Measurements from ENCODE around the gene SPOCK1. TPM values are rescaled to one million over a fixed set of nuclear protein-coding genes. Genes with fewer than 3 reads are reported as not detected.

The SPOCK1 gene
- total and polyA plus RNA-seq, 2 of the 13 experiments (the other 11 are each of a cell fraction or from before 2014, with no cell fraction given): 0.18 to 0.29 TPM

GRCh38 chr5:137236252-137236651 is 262.9 kb downstream of the SPOCK1 start:
- no TSS peak for BruUV-seq (replicated peaks)
- Histone ChIP-seq H3K27me3 (ENCODE audit: control insufficient read depth in 1 of 2, insufficient read depth in 2 of 2, low read length in 2 of 2) (no peaks in the 10 kb centered on the region), H2AFZ (ENCODE audit: low read length) (no peak overlapping the region), H3K36me3 (replicated peaks in 1 of 2; ENCODE audit: control insufficient read depth in 1 of 2, insufficient read depth in 2 of 2, low read length in 2 of 2) (no peaks in the 10 kb centered on the region), H3K79me2 (ENCODE audit: insufficient read depth, low read length) (no peaks in the 10 kb centered on the region), H3K9ac (ENCODE audit: insufficient read depth, low read depth, low read length) (no peak overlapping the region), H4K20me1 (ENCODE audit: insufficient read depth, low read length) (no peaks in the 10 kb centered on the region), H3K4me2 (ENCODE audit: low read depth, low read length) (no peak overlapping the region), H3K27ac (ENCODE audit: extremely low read length, insufficient read depth, low read length) (no peak overlapping the region), H3K9me3 (ENCODE audit: low read length) (no peaks in the 10 kb centered on the region), H3K4me1 (ENCODE audit: insufficient read depth, low read length) (no peaks in the 10 kb centered on the region), H3K4me3 (replicated peaks in 1 of 3; ENCODE audit: insufficient read depth in 1 of 3, low read depth in 2 of 3, low read length in 3 of 3) (no peak overlapping the region)
- POLR2A ChIA-PET: no interaction called here
- WGBS (ENCODE audit: low lambda C conversion rate): 0% methylated on average over 2 of the region's 2 CpGs
- intact Hi-C loops (cut with micrococcal nuclease; ENCODE audit: unreplicated experiment) (no loop called here), in situ Hi-C loops (cut with HindIII; ENCODE audit: extremely low pct_ligation_motif_present, low pct_unique_long_range_greater_than_20kb) (no loop called here)
- TF ChIP-seq ZNF703 (CRISPR knock-in tag; IDR thresholded peaks at IDR 0.05; ENCODE audit: borderline replicate concordance) (no peak), ZNF446 (CRISPR knock-in tag; IDR thresholded peaks at IDR 0.05) (no peak), RELA (CRISPR knock-in tag; IDR thresholded peaks at IDR 0.05) (no peak), ZFY (CRISPR knock-in tag; IDR thresholded peaks at IDR 0.05) (no peak), CHD2 (IDR thresholded peaks at IDR 0.05; ENCODE audit: low read depth, low read length) (no peak), MLXIP (CRISPR knock-in tag; IDR thresholded peaks at IDR 0.05; ENCODE audit: borderline replicate concordance) (no peak), NCOA2 (CRISPR knock-in tag; IDR thresholded peaks at IDR 0.05) (no peak), HDAC6 (IDR thresholded peaks at IDR 0.05; ENCODE audit: low read depth, low read length) (no peak), CENPX (CRISPR knock-in tag; IDR thresholded peaks at IDR 0.05) (no peak)
- CTCF ChIA-PET (ENCODE audit: low intra/inter-chr PET ratio, low total read pairs): no interaction called here
- no peak for DNase-seq (ENCODE audit: low spot score)
- no peak for FAIRE-seq
- no peak for ATAC-seq
